Measurements from ENCODE around the gene PATL2.
"Not testable (repeated sequence)": the region's sequence is repeated elsewhere in the genome, so short reads cannot be mapped to it uniquely, and the experiment has no call there.

- TF ChIP-seq CTCF (IDR thresholded peaks at IDR 0.05 in 8 of 11, conservative IDR thresholded peaks at IDR 0.05 in 3 of 11); POLR2A (IDR thresholded peaks at IDR 0.05); POLR2AphosphoS5 (IDR thresholded peaks at IDR 0.05): not testable (repeated sequence)
These were observed 85.8 kb downstream of the PATL2 start for GRCh38 chr15:44625286-44625685.

All from spleen (tissue), 7 donors.